HCT116 (cell line): ENCODE measurements around the gene PNPO. TPM values are rescaled to one million over a fixed set of nuclear protein-coding genes. Genes with fewer than 3 reads are reported as not detected.

ENCODE experiments used
- ATAC-seq: fragments of 200-7000 bp; cut with Tn5 transposase; 2 replicates; pipeline ENCODE4 v1.9.1; 2020; ENCODE audit warnings: mild to moderate bottlenecking, moderate library complexity
- Bru-seq: library from RNA; stranded (reverse); fragments of 400-500 nt; gene quantifications from one replicate; lab custom pipeline; 2021; lab: Mats Ljungman, UMichigan
- BruChase-seq, 2 experiments: library from RNA; stranded (reverse); fragments of 400-500 nt; gene quantifications; one replicate each; lab custom pipeline; 2021; lab: Mats Ljungman, UMichigan
- BruUV-seq: library from RNA; stranded (reverse); fragments of 400-500 nt; replicated peaks from 2 replicates; lab custom pipeline; 2021; lab: Mats Ljungman, UMichigan
- CTCF ChIA-PET: fragments of 300-600 bp; sonication (Branson Sonifier 250); formaldehyde crosslinking; loops from one replicate; lab custom pipeline; 2021; ENCODE audit warnings: antibody characterized with exemption; lab: Charles Lee
- POLR2A ChIA-PET: fragments of 300-600, 350-600 bp; sonication (Branson Sonifier 250); formaldehyde crosslinking; loops from one replicate; lab custom pipeline; 2021; ENCODE audit warnings: antibody characterized with exemption; lab: Charles Lee
- RAD21 ChIA-PET, 2 experiments: fragments of 300-600 bp; sonication (Branson Sonifier 250); formaldehyde crosslinking; loops; one replicate each; lab custom pipeline; 2023; ENCODE audit warnings: low total read pairs in 2 of 2; ENCODE audit not compliant: uncharacterized antibody in 2 of 2, unreplicated experiment in 2 of 2, low non-redundant PET in 1 of 2; lab: Charles Lee
- DNase-seq: peaks from one replicate; pipeline ENCODE4 v3.0.0-alpha.2; 2010; ENCODE audit warnings: low read depth, low spot score
- H2AFZ ChIP-seq: fragments of 200-600 bp; shearing (Covaris generic), sonication (generic); 2 replicates; pipeline ENCODE4 v1.6.1; 2017; ENCODE audit warnings: low read depth, mixed run types, mixed read lengths, antibody characterized with exemption, low read length; ENCODE audit not compliant: poor library complexity, severe bottlenecking
- H3K27ac ChIP-seq: 2 replicates; pipeline ENCODE4 v1.5.1; 2012; ENCODE audit warnings: low read depth, low read length
- H3K27me3 ChIP-seq: fragments of 200-600 bp; sonication (generic); 2 replicates; pipeline ENCODE4 v1.6.1; 2016; ENCODE audit warnings: mixed run types, low read length, mixed read lengths; ENCODE audit not compliant: insufficient read depth
- H3K36me3 ChIP-seq, 2 experiments: fragments of 200-500 bp in 1 of 2; fragments of 200-600 bp in 1 of 2; sonication (Bioruptor generic) in 1 of 2; sonication (generic) in 1 of 2; 2 replicates each; pipeline versions ENCODE4 v1.5.1 to v1.6.1; 2014 to 2016; ENCODE audit warnings: low read length in 2 of 2, inconsistent platforms in 1 of 2, mixed read lengths in 1 of 2, mixed run types in 1 of 2; ENCODE audit not compliant: insufficient read depth in 2 of 2, control insufficient read depth in 1 of 2
- H3K4me1 ChIP-seq, 2 experiments: fragments of 200-600 bp in 1 of 2; sonication (generic) in 1 of 2; 2 replicates each; pipeline versions ENCODE4 v1.5.1 to v1.6.1; 2012 to 2017; ENCODE audit warnings: low read length in 2 of 2, inconsistent platforms in 1 of 2, mild to moderate bottlenecking in 1 of 2, mixed read lengths in 1 of 2, mixed run types in 1 of 2, moderate library complexity in 1 of 2; ENCODE audit not compliant: insufficient read depth in 2 of 2, control insufficient read depth in 1 of 2
- H3K4me2 ChIP-seq: fragments of 200-600 bp; sonication (generic); 2 replicates; pipeline ENCODE4 v1.6.1; 2017; ENCODE audit warnings: mixed run types, low read length, mixed read lengths
- H3K4me3 ChIP-seq, 2 experiments: fragments of 200-600 bp in 1 of 2; sonication (generic) in 1 of 2; replicated peaks in 1 of 2; 2 replicates each; pipeline ENCODE4 v1.5.1; 2011 to 2016; ENCODE audit warnings: low read length in 2 of 2, control low read depth in 1 of 2, low read depth in 1 of 2, mild to moderate bottlenecking in 1 of 2, mixed read lengths in 1 of 2, mixed run types in 1 of 2
- H3K79me2 ChIP-seq: fragments of 200-600 bp; sonication (generic); 2 replicates; pipeline ENCODE4 v1.6.1; 2017; ENCODE audit warnings: mild to moderate bottlenecking, mixed run types, low read length, moderate library complexity, mixed read lengths; ENCODE audit not compliant: insufficient read depth
- H3K9ac ChIP-seq: fragments of 200-600 bp; sonication (generic); 2 replicates; pipeline ENCODE4 v1.6.1; 2016; ENCODE audit warnings: low read length, mixed read lengths
- H3K9me2 ChIP-seq: fragments of 200-600 bp; sonication (generic), shearing (Covaris generic); 2 replicates; pipeline ENCODE4 v1.6.1; 2017; ENCODE audit warnings: mixed run types, mild to moderate bottlenecking, moderate library complexity; ENCODE audit not compliant: insufficient read depth
- H3K9me3 ChIP-seq, 2 experiments: fragments of 200-500 bp in 1 of 2; fragments of 200-600 bp in 1 of 2; sonication (Bioruptor generic) in 1 of 2; sonication (generic) in 1 of 2; 2 replicates each; pipeline ENCODE4 v1.6.1; 2014 to 2017; ENCODE audit warnings: low read length in 2 of 2, mixed read lengths in 2 of 2, inconsistent platforms in 1 of 2, low read depth in 1 of 2, mild to moderate bottlenecking in 1 of 2, mixed run types in 1 of 2, moderate library complexity in 1 of 2; ENCODE audit not compliant: control insufficient read depth in 1 of 2, insufficient read depth in 1 of 2
- H4K20me1 ChIP-seq: fragments of 200-600 bp; sonication (generic), shearing (Covaris generic); 2 replicates; pipeline ENCODE4 v1.6.1; 2017; ENCODE audit warnings: mixed run types, mild to moderate bottlenecking, moderate library complexity; ENCODE audit not compliant: insufficient read depth
- ATF3 ChIP-seq: IDR thresholded peaks from 2 replicates; pipeline ENCODE4 v1.6.1; 2012
- CBX3 ChIP-seq: IDR thresholded peaks from 2 replicates; pipeline ENCODE4 v1.6.1; 2012; ENCODE audit warnings: low read depth
- CEBPB ChIP-seq: IDR thresholded peaks from 2 replicates; pipeline ENCODE4 v1.6.1; 2012; ENCODE audit warnings: low read depth
- EGR1 ChIP-seq: IDR thresholded peaks from 2 replicates; pipeline ENCODE4 v1.6.1; 2012; ENCODE audit warnings: low read depth
- ELF1 ChIP-seq: IDR thresholded peaks from 2 replicates; pipeline ENCODE4 v1.6.1; 2012; ENCODE audit warnings: low read depth, borderline replicate concordance
- EZH2 ChIP-seq: fragments of 200-600 bp; sonication (generic); IDR thresholded peaks from 2 replicates; pipeline ENCODE4 v1.6.1; 2017; ENCODE audit warnings: antibody characterized with exemption, mixed run types
- EZH2phosphoT487 ChIP-seq: fragments of 200-600 bp; IDR thresholded peaks from 2 replicates; pipeline ENCODE4 v1.6.1; 2018; ENCODE audit warnings: antibody characterized with exemption, borderline replicate concordance
- FOSL1 ChIP-seq: IDR thresholded peaks from 2 replicates; pipeline ENCODE4 v1.6.1; 2012; ENCODE audit warnings: low read depth
- JUND ChIP-seq: IDR thresholded peaks from 2 replicates; pipeline ENCODE4 v1.6.1; 2012
- MAX ChIP-seq: IDR thresholded peaks from 2 replicates; pipeline ENCODE4 v1.6.1; 2012
- POLR2AphosphoS5 ChIP-seq: IDR thresholded peaks from 2 replicates; pipeline ENCODE4 v1.6.1; 2011; ENCODE audit warnings: mild to moderate bottlenecking, low read depth, low read length, moderate library complexity
- RAD21 ChIP-seq: IDR thresholded peaks from 2 replicates; pipeline ENCODE4 v1.6.1; 2012; ENCODE audit warnings: low read depth, mild to moderate bottlenecking
- REST ChIP-seq: IDR thresholded peaks from 2 replicates; pipeline ENCODE4 v1.6.1; 2012; ENCODE audit warnings: low read depth
- SIN3A ChIP-seq: IDR thresholded peaks from 2 replicates; pipeline ENCODE4 v1.6.1; 2012; ENCODE audit warnings: low read depth
- SP1 ChIP-seq: IDR thresholded peaks from 2 replicates; pipeline ENCODE4 v1.6.1; 2012; ENCODE audit warnings: low read depth
- SRF ChIP-seq: IDR thresholded peaks from 2 replicates; pipeline ENCODE4 v1.6.1; 2012; ENCODE audit warnings: low read depth
- YY1 ChIP-seq: IDR thresholded peaks from 2 replicates; pipeline ENCODE4 v1.6.1; 2011; ENCODE audit warnings: low read length, low read depth, moderate library complexity, mild to moderate bottlenecking; ENCODE audit not compliant: insufficient replicate concordance; ENCODE audit errors: extremely low read depth
- ZBTB33 ChIP-seq: IDR thresholded peaks from 2 replicates; pipeline ENCODE4 v1.6.1; 2011; ENCODE audit warnings: mild to moderate bottlenecking, low read length, moderate library complexity; ENCODE audit not compliant: insufficient replicate concordance; ENCODE audit errors: extremely low read depth
- ZFX ChIP-seq: fragments of 450-650 bp; IDR thresholded peaks from 2 replicates; pipeline ENCODE4 v1.6.1; 2017
- intact Hi-C: fragments of 100-400 bp; cut with micrococcal nuclease; formaldehyde crosslinking; loops from 2 replicates; pipeline ENCODE4 v1.10.0; 2022
- long read RNA-seq: library from polyadenylated mRNA; unstranded; transcript quantifications from one replicate; pipeline ENCODE4 v2.0.0, GENCODE V29; 2021; ENCODE audit not compliant: unreplicated experiment
- polyA plus RNA-seq: library from polyadenylated mRNA; unstranded; fragments of >200 nt; gene quantifications from 2 replicates; pipeline ENCODE4 v1.2.1, GENCODE V29; 2012; ENCODE audit warnings: missing spikeins
- total RNA-seq: library from RNA; stranded (reverse); gene quantifications from one replicate; pipeline ENCODE4 v1.2.1, GENCODE V29; 2021; ENCODE audit not compliant: unreplicated experiment

The PNPO gene
- total RNA-seq (74.9 TPM), Bru-seq, nascent RNA (percentile 92 among the genes with signal in this experiment), BruChase-seq, experiment 1, labeled RNA remaining after a 6-hour chase (percentile 97 among the genes with signal in this experiment), BruChase-seq, experiment 2, labeled RNA remaining after a 2-hour chase (percentile 95 among the genes with signal in this experiment)
- 34.5 and 36.3 TPM in 2 replicates for polyA plus RNA-seq
- long read RNA-seq, transcript PNPO-202 (6 exons, 1,196 nt) = minor isoform, 13 of 139 reads
- long read RNA-seq, transcript PNPO-213 (5 exons, 453 nt) = minor isoform, 6 of 139 reads
- long read RNA-seq, transcript PNPO-217 (7 exons, 3,465 nt) = major isoform, 74 of 139 reads
- long read RNA-seq, partial matches to known transcripts = 27 of 139 reads
- long read RNA-seq, other reads (novel, unspliced or antisense) = 4 of 139 reads

GRCh38 chr17:47941246-47942095 lies at the start of gene PNPO:
Gene PNPO (plus strand): TSS chr17:47941571. CDS start chr17:47941676, 105 bp downstream.
- peaks cover 17% of the 10 kb centered on the region for H3K79me2 ChIP-seq
- no peak within 1 kb of the TSS for H2AFZ ChIP-seq
- BruUV-seq = TSS peak; percentile 65
- RAD21 ChIA-PET = interaction anchor here in 1 of 2 experiments (1.0 kb wide), 1 partner anchor 52 kb away, joined by 3 read pairs; no protein-coding TSS in a partner anchor
- peak within 1 kb of the TSS; percentile 95 for H3K4me2 ChIP-seq
- CTCF ChIA-PET = interaction anchor here (0.7 to 2.3 kb wide), 17 partner anchors 9 to 101 kb away, joined by 3 to 14 read pairs (median 3); partner anchors contain the start of genes CDK5RAP3, SCRN2 and SP2
- peak within 1 kb of the TSS; percentile 81 for H3K27ac ChIP-seq
- no peaks in the 10 kb centered on the region for H3K9me3 ChIP-seq
- H3K4me1 ChIP-seq = peaks cover 24 to 53% of the 10 kb centered on the region in 2 experiments
- no peaks in the 10 kb centered on the region for H3K27me3 ChIP-seq
- peak within 1 kb of the TSS; percentile 90 for H3K9ac ChIP-seq
- no peaks in the 10 kb centered on the region for H3K9me2 ChIP-seq
- H3K36me3 ChIP-seq = peaks cover 10% of the 10 kb centered on the region in 2 experiments; a peak in 3 of 4 replicates
- no peaks in the 10 kb centered on the region for H4K20me1 ChIP-seq
- intact Hi-C loops = loop anchor here (2.0 kb wide), 1 partner anchor 45 kb away; the partner anchor contains the start of gene SP2
- POLR2A ChIA-PET = interaction anchor here (0.7 to 1.6 kb wide), 16 partner anchors 9 to 646 kb away, joined by 3 to 12 read pairs (median 4); partner anchors contain the start of genes LRRC46, MRPL10, NFE2L1 and PRR15L
- DNase-seq (peak; percentile 100), ATAC-seq (peak; percentile 97)
- peak within 1 kb of the TSS; percentile 88 to 92 for H3K4me3 ChIP-seq
- no peak for TF ChIP-seq EZH2phosphoT487
- TF ChIP-seq SP1 = peak; percentile 99
- no peak; the same call in 1 of the 2 replicates for TF ChIP-seq ELF1
- TF ChIP-seq FOSL1 = no peak
- no peak for TF ChIP-seq REST
- no peak for TF ChIP-seq ATF3
- no peak for TF ChIP-seq CEBPB
- TF ChIP-seq ZFX = peak; percentile 76; the same call in 1 of the 2 replicates
- TF ChIP-seq MAX = peak; percentile 100
- TF ChIP-seq EZH2 = no peak
- TF ChIP-seq RAD21 = no peak
- TF ChIP-seq CBX3 = peak; percentile 99
- peak; percentile 84; the same call in 1 of the 2 replicates for TF ChIP-seq SIN3A
- no peak for TF ChIP-seq EGR1
- TF ChIP-seq ZBTB33 = peak; percentile 33
- no peak for TF ChIP-seq JUND
- TF ChIP-seq POLR2AphosphoS5 = peak; percentile 74; the same call in 1 of the 2 replicates
- peak; percentile 46 for TF ChIP-seq YY1
- TF ChIP-seq SRF = no peak
